Upper lobe of left lung (tissue), 4 donors: Measurements from ENCODE around the gene UGCG.

Source experiments
- CTCF ChIP-seq, 6 experiments: fragments of 450-650 bp in 4 of 6; fragments of 200-600 bp in 2 of 6; sonication (generic) in 2 of 6; IDR thresholded peaks; one replicate each; pipeline ENCODE4 v1.5.1; 2016 to 2019; ENCODE audit warnings: antibody characterized with exemption in 6 of 6
- POLR2A ChIP-seq, 4 donors: fragments of 450-650 bp; IDR thresholded peaks; one replicate each; pipeline ENCODE4 v1.5.1; 2016 to 2017; ENCODE audit warnings: antibody characterized with exemption in 4 of 4, mild to moderate bottlenecking in 2 of 4

DNA sequence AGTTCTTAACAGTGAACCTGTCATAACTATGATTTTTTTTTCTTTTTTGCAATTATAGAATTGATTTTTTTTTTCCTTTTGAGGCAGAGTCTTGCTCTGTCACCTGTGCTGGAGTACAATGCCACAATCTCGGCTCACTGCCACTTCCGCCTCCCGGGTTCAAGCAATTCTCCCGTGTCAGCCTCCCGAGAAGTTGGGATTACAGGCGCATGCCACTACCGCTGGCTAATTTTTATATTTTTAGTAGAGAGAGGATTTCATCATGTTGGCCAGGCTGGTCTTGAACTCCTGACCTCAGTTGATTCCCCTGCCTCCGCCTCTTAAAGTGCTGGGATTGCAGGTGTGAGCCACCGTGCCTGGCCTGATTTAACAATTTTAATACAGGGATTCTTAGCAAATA is 21.4 kb downstream of the UGCG start:
- TF ChIP-seq CTCF (IDR thresholded peaks at IDR 0.05) (no peak), POLR2A (IDR thresholded peaks at IDR 0.05) (no peak)
